IMR-90 (cell line): ENCODE results near the gene SHISA4.

Source experiments
- CTCF ChIP-seq: conservative IDR thresholded peaks from 2 replicates; pipeline ENCODE4 v1.5.1; 2012; ENCODE audit warnings: mild to moderate bottlenecking, low read depth, low read length, improper control_type of control experiment
- FOS ChIP-seq: fragments of 150-350 bp; IDR thresholded peaks from 2 replicates; pipeline ENCODE4 v1.6.1; 2016; ENCODE audit warnings: low read depth, low read length
- MXI1 ChIP-seq: IDR thresholded peaks from 2 replicates; pipeline ENCODE4 v1.6.1; 2012; ENCODE audit warnings: low read depth, mild to moderate bottlenecking, low read length, moderate library complexity, borderline replicate concordance
- POLR2A ChIP-seq: IDR thresholded peaks from 2 replicates; pipeline ENCODE4 v1.6.1; 2012; ENCODE audit warnings: mild to moderate bottlenecking, low read depth, low read length
- RAD21 ChIP-seq: IDR thresholded peaks from 2 replicates; pipeline ENCODE4 v1.6.1; 2012; ENCODE audit warnings: low read length, improper control_type of control experiment

DNA sequence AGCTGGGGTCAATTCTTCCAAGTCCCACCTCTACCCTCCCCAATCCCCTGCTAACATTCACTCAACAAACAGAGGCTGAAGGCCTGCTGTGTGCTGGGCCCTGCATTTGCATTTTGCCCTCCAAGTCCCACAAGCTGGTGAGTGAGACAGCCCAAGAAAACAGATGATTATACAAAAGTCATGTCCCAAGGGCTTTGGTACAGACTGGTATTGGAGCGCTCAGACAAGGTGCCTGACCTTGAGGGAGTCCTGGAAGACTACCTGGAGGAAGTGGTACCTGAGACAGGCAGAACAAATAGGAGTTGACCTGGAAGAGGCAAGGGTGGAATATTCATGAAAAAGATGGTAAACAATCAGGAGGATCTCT lies 53.4 kb downstream of the SHISA4 start:
- no peak for TF ChIP-seq CTCF
- no peak for TF ChIP-seq FOS
- TF ChIP-seq POLR2A: no peak
- no peak for TF ChIP-seq RAD21
- TF ChIP-seq MXI1: no peak
